GM19043 (cell line): ENCODE data around the gene HEPACAM.
A peak's percentile ranks its signal among the peaks of the same experiment; 100 is the strongest.
"Not testable (repeated sequence)": the region's sequence is repeated elsewhere in the genome, so short reads cannot be mapped to it uniquely, and the experiment has no call there.

ENCODE experiments used
- ATAC-seq: cut with Tn5 transposase; IDR thresholded peaks from one replicate; pipeline ENCODE4 v1.9.1; 2021; ENCODE audit warnings: low read depth; ENCODE audit not compliant: unreplicated experiment

HEPACAM gene, protein sequence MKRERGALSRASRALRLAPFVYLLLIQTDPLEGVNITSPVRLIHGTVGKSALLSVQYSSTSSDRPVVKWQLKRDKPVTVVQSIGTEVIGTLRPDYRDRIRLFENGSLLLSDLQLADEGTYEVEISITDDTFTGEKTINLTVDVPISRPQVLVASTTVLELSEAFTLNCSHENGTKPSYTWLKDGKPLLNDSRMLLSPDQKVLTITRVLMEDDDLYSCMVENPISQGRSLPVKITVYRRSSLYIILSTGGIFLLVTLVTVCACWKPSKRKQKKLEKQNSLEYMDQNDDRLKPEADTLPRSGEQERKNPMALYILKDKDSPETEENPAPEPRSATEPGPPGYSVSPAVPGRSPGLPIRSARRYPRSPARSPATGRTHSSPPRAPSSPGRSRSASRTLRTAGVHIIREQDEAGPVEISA

DNA sequence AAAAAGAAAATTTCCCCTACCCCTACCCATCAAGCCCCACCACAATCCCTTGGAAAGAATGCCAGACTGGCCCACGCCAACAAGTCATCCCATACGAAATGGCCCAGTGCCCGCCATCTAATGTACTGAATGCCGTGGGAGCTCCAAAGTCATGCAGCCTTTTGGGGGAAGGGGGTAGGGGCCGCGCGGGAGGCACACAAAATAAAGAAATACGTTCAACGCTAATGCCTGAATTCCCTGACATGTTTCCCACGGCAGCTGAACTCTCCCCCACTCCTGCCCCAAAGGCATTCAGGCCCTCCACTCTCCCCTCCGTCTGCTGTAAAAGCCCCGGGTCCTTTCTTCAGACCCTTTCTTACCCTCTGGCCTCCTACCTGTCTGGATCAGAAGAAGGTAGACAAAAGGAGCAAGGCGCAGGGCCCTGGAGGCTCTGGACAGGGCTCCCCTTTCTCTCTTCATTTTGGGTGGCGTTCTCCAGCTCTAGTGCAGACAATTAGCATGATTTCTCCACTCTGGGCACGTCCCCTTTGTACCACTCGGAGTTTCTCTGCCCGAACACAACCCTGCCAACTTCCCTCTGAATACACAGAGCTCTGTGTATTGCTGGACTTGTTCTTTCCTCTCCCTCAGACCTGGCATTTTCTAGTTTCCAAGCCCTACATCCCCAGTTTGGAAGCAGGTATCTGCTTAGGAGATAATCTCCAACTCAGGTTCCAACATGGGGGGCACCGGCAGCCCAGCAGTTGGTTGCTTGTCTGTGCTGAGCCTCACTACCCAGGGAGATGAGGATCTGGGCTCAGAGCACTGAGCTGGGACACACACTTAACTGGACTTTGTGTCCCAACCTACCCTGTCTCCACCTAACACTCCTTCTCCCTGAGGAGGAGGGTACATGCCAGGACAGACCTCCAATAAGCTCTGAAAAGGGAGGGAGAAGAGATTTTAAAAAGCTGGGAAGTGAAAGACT lies at the start of gene HEPACAM:
TSS of gene HEPACAM (minus strand) at position 500 of the 967 bp plus-strand sequence. CDS start at position 459, 41 bp downstream.
- no peak for ATAC-seq

DNA sequence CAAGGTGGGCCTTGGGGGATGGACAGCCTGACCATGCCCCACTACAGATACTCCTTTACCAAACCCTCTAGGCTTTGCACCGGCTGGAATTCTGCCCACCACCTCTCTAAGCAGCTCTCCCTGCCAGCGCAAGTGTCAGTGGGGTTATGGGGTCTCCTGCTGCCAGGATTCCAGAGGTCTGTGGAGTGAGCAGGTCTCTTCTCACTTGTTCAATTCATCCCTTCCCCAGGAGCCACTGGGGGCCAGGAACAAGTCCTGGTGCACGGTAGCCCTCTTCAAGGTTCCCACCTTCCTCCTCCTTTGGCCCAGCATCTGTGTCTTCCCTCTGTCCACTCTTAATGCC lies 48.6 kb upstream of the HEPACAM start:
- no peak for ATAC-seq

DNA sequence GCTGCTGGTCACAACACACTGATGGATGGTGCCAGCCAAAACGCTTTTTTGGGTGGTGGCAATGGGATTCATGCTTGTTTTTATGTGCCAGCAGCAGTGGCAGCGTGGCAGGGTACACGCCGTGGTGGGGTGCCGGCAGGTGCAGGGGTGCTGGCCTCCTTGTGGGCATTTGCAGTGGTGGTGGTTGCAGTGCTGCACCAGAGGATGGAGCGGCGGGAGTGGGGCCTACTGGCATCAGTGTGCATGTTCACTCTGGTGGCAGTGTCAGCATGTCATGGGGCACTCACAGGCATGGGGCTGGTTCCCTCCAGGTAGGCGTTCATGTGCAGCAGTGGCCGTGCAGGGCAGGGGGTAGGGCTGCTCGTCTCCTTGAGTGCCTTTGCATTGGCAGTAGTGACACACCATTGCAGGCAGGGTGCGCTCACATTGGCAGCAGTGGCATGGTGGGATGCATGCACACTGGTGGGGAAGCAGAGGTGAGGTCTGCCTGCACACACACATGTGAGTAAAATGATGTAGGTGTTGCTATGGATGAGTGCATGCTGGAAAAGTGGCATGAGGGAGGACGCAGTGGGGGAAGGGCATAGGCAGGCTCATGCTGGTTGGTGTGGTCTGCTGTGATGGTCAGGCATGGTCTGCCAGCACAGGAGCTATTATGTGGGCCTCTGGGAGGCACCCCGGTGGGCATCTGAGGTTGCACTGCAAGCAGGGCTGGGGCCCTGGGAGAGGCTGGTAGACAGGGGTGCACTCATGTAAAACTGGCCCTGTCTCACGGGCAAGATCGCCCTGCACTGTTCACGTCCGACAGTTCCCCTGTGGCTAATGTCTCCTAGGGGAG lies 48.0 kb upstream of the HEPACAM start:
- ATAC-seq, result no peak

DNA sequence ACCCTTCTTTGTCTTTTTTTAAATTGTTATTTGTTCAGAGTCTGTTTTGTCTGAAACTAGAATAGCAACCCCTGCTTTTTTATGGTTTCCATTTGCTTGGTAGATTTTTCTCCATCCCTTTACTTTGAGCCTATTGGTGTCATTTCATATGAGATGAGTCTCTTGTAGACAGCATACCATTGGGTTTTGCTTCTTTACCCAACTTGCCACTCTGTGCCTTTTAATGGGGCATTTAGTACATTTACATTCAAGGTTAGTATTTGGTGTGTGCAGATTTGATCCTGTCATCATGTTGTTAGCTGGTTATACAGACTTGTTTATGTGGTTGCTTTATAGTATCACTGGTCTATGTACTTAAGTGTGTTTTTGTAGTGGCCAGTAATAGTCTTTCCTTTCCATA lies 46.2 kb upstream of the HEPACAM start:
- no peak for ATAC-seq

DNA sequence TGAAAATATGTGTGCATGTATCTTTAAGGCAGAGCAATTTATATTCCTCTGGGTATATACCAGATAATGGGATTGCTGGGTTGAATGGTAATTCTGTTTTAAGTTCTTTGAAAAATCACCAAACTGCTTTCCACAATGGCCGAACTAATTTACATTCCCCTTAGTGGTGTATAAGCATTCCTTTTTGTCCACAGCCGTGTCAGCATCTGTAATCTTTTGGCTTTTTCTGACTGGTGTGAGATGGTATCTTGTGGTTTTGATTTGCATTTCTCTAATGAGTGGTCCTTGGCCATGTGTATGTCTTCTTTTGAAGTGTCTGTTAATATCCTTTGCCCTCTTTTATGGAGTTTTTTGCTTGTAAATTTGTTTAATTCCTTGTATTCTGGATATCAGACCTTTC lies 42.5 kb upstream of the HEPACAM start:
- ATAC-seq, result no peak

DNA sequence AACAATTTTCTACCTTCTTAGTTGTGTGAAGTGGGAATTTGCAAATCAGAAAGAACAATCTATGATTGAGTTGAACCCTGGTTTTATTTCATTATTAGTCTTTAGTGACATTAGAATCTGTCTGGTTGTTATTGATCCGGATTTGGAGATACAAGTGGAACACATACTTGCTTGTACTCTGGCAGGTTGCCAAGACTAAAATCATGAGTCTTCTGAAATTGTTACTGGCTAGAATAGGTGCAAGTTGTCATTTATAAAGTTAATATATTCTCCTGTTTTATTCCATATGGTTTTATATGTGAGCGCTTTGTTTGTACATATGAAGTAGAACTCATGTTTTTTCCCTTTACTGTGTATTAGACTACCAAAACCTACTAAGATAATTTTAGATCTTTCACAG lies 41.2 kb upstream of the HEPACAM start:
- ATAC-seq, result no peak

DNA sequence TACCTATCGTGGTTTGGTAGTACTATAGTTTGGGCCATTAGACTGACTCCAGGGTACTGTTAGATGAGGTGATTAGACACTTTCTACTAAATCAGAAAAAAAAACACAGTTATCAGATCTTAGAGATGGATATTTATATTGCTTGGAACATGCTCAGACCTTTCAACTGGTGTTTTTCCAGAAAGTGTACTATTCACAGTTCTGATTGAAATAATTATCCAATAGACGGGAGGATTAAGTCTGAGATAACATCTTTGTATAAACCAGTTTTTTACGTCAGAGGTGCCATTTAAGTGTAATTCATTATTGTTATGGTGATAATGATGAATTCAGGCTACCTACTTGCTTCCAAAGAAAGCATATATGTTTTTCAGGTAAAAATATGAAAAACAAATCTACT lies 40.7 kb upstream of the HEPACAM start:
- no peak for ATAC-seq

DNA sequence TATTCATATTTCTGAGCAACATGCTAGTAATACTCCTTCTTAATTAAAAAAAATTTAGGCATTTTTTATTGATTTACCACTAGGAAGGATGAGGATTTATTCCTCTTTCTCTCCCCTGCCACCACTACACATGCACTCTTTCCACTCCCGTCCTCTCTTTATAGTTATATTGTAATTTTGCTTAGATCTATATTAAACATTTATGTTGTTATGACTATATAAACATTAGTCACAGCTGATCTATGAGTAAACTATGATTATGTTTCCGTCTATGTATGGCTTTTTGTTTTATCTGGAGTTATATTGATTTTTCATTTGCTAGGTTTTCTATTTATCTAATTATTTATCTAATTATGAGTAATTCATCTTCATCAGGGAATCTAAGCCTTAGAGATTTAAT lies 36.0 kb upstream of the HEPACAM start:
- no peak for ATAC-seq

DNA sequence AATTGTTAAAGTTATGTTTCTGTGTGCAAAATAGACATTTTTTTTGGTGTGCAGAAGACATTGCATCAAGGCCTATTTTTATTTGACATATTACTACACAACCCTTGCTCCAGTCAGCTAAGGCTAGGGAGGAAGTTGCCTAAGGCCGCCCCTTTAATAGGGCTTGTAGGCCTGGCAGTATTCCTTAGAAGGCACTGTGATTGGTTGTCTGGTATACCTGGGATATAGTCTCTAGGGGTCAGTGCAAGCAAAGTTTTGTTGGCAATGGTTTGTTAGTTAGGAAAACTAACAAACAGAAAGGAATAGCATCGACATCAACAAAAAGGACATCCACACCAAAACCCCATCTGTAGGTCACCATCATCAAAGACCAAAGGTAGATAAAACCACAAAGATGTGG lies 35.1 kb upstream of the HEPACAM start:
- ATAC-seq, result no peak

DNA sequence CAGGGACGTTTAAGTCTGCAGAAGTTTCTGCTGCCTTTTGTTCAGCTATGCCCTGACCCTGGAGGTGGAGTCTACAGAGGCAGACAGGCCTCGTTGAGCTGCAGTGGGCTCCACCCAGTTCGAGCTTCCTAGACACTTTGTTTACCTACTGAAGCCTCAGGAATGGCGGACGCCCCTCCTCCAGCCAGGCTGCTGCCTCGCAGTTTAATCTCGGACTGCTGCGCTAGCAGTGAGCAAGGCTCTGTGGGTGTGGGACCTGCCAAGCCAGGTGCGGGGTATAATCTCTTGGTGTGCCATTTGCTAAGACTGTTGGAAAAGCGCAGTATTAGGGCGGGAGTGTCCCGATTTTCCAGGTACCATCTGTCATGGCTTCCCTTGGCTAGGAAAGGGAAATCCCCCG lies 32.4 kb upstream of the HEPACAM start:
- ATAC-seq, result not testable (repeated sequence)

DNA sequence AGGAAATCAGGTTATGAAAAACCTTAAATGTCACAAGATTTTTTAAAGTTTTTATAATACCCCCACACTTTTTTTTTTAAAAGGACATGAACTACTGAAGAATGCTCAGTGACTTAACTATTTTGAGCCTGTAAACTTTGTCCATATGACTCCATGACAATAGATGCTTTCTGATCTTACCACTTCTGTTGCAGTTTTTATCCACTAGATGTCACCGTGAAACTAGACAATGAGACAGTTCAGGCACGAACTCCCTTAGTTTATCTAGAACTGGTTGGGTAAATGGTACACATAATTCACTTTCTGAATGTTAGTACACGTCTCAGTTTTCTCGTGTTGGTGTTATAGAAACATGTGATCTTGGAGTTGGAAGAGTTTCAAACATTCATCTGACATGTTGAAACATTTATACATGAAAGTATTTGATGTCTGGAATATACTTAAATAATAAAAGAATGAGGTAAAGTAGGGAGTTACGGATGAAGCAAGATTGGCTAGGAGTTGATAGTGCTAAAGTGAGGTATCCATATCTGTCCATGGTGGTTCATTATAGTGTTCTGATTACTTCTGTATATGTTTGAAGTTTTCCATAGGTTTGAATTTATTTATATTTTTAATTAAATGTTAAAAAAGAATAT lies 26.2 kb upstream of the HEPACAM start:
- ATAC-seq, result peak; percentile 93

DNA sequence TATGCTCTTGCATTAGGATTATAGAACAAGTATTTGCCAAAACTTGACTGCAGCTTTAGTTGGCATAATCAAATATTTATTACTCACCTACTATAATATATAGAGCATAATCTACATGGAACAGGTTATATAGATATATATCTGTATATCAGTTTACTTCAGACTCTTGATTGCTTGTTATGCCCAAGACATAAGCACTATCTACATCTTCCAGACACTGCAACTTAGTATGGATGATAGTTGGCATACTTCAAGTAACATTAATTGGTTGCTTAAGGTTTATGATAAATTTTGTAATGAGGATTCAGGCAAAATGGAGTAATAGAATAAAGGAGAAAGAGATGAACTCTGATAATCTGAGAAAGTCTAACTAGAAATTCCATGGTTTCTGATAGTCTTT lies 19.2 kb upstream of the HEPACAM start:
- no peak for ATAC-seq

DNA sequence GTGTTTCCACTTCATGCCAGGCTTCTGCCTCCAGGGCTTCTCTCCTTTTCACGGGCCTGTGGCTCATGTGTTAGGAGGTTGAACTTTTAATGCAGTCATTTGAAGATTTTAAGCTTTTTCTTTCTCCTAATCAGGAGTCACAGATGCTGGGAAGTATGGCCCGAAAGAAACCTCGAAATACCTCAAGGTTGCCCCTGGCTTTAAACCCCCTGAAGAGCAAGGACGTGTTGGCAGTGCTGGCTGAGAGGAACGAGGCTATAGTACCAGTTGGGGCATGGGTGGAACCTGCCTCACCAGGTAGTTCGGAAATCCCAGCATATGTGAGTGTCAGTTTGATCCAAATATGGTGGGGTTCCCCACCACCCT lies 18.7 kb upstream of the HEPACAM start:
- no peak for ATAC-seq

DNA sequence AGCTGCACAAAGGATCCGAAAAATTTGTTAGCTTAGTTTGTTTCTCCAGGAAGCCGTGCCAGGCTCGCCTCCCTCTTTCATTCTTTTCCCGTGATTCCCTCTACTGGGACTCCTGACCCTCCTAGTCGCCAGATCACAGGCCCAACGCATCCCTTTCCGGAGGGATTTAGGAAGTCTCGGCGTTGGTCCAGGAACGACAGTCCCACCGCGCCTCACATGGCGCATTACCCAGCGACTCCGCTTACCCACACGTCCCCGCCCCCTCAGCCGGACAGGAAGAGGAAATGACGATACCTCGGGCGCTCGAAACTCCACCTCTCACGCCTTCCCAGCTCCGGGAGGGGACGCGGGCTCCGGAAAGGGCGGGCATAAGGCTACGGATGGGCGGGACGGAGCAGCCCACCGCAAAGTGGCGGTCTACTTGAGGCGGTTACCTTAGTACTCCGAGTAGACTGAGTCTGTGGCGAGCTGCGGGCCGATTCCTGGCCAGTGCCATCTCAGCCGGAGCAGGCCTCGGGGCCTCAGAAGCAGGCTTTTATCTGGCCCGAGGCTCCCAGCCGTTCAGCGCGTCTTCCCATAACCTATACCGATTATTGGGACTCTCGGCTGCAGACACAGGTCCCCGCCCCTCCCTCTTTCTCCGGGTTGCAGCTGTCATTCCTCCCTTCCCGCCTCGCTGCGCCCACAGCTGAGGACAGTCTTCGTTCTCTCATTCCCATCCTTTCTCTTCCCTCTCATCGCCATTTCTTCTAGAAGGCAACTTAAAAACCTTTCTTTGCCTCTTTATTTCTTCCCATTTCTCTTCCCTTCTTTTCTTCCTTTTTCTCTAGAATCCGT lies 18.1 kb upstream of the HEPACAM start, which contains the start of gene CCDC15:
TSS of gene CCDC15 (plus strand) at position 450 of the 837 bp plus-strand sequence. CDS start 531 bp downstream, outside the sequence.
- peak; percentile 100 for ATAC-seq

DNA sequence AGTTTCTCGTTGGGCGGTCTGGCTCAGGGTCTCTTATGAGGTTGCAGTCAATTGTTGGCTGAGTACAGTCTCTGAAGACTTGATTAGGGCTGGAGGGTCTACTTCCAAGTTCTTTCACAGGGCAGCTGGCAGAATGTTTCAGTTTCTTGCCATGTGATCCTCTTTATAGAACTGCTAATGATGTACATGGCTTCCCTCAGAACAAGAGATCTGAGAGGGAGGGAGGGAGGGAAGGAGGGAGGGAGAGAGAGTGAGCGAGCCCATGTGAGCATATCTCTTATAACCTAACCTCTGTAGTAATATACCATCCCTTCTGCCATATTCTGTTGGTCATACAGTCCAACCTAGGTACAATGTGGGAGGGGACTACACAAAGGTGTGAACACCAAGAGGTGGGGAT lies 15.5 kb upstream of the HEPACAM start:
- no peak for ATAC-seq

DNA sequence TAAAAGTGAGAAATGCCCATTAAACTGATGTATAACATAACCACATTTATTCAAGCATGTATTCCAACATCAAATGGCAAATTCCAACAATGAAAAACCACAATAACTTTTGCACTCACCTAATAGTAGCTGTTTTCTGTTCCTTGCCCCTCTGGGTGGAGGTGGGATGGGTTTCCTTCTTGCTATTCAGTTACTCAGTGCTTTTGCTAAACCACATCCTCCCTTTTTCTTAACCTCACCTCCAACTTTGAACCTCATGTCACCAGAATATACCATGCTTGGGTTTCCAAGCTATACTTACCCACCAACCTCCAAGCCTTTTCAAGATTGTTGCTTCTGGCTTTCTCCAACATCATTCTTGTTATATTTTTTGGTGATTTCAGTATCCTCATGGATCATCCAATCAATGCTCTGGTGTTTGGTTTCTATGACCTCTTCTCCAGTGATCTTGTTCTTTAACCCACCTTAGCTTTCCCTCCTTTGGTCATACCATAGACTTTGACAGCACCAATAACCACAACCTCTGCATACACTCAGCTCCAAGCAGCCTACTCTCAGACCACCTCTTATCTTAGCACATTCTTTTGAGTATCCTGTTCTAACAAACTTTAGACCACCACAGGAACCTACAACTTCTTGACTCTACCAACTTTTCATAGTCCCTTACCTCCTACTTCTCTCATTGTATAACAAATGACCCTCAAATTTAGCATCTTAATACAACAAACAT lies 14.9 kb upstream of the HEPACAM start:
- no peak for ATAC-seq

DNA sequence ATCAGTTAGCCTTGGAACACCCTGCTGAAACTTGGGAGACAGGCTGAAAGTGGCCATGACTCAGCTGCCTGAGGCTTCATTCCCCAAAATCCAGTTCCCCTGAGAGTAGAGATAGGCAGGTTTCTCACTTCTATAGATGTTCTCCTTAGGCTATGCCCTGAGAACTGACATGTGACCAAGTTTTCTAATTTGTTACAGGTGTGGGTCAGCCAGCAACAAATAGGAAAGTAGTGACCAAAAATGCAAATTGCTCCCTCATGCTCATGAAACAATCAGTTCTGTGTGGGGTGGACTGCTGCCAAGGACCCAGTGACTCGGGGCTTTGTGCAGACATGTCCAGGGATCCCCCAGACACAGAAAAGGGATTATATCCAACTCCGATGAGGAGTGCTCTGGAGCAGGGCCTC lies 10.9 kb upstream of the HEPACAM start:
- ATAC-seq, result no peak

DNA sequence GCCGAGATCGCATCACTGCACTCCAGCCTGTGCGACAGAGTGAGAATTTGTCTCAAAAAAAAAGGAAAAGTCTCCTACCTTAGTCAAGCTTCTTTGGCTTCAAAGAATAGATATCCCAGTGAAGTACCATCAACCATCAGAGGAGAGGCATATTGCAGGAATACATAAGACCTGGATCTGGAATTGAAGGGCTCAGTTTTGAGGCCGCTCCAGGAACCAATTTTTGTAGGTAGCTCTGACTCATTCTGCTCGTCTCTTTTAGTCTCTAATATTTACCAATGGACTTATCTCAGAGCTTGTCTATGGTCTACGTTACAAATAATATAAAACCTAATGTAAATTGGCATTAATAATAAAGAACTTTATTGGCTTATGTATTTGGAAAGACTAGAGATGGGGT lies 10.0 kb upstream of the HEPACAM start:
- ATAC-seq, result no peak

DNA sequence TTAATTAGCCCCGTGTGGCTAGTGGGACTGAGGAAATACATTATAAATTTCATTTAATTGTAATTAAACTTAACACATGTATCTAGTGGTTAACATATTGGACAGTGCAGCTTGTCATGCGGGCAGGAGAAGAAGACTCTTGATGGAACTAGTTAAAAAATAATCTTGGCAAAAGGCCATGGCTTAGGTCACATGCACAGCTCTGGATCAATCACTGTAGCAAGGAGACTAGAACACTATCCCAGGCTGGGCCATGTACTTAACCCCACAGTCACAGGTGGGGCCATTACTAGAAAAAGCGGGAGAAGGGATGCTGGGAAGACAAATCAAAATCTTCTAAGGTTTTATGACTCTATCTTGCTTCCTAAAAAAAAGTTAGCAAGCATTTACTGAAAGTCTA lies 8.7 kb upstream of the HEPACAM start:
- ATAC-seq, result no peak
